H1 (cell line): Measurements from ENCODE around the gene AGGF1. TPM values are rescaled to one million over a fixed set of nuclear protein-coding genes. Genes with fewer than 3 reads are reported as not detected.

Experiments used
- CTCF ChIA-PET: fragments of 300-600 bp; sonication (Branson Sonifier 250); formaldehyde crosslinking; loops from one replicate; lab custom pipeline; 2021; ENCODE audit not compliant: partially characterized antibody; lab: Charles Lee
- POLR2A ChIA-PET: fragments of 300-600 bp; sonication (Branson Sonifier 250); formaldehyde crosslinking; loops from one replicate; lab custom pipeline; 2021; ENCODE audit warnings: inconsistent platforms; ENCODE audit not compliant: partially characterized antibody; lab: Charles Lee
- DNase-seq, 2 experiments: peaks; one replicate each; pipeline versions ENCODE4 v3.0.0 to v3.0.0-alpha.2; 2010 to 2022; ENCODE audit warnings: low spot score in 2 of 2, low read depth in 1 of 2, mixed read lengths in 1 of 2
- FAIRE-seq: peaks from 2 replicates; lab custom pipeline; 2011; peaks lifted over from hg19 to GRCh38; lab: Jason Lieb, UNC
- H2AFZ ChIP-seq: 2 replicates; pipeline ENCODE4 v1.8.1; 2012; ENCODE audit warnings: low read length, inconsistent platforms
- H2AK5ac ChIP-seq: 2 replicates; pipeline ENCODE4 v1.6.1; 2013; ENCODE audit warnings: low read depth, low read length
- H2BK120ac ChIP-seq: replicated peaks from 2 replicates; pipeline ENCODE3; 2013; ENCODE audit warnings: low read depth, low read length, inconsistent platforms
- H2BK12ac ChIP-seq: 2 replicates; pipeline ENCODE4 v1.6.1; 2013; ENCODE audit warnings: low read depth, low read length
- H2BK15ac ChIP-seq: 2 replicates; pipeline ENCODE4 v1.6.1; 2013; ENCODE audit warnings: low read length
- H2BK20ac ChIP-seq: 2 replicates; pipeline ENCODE4 v1.6.1; 2013; ENCODE audit warnings: low read length
- H2BK5ac ChIP-seq: 2 replicates; pipeline ENCODE4 v1.6.1; 2013; ENCODE audit warnings: low read depth, low read length
- H3K14ac ChIP-seq: 2 replicates; pipeline ENCODE4 v1.6.1; 2013; ENCODE audit warnings: inconsistent platforms; ENCODE audit not compliant: insufficient read length
- H3K18ac ChIP-seq: 2 replicates; pipeline ENCODE4 v1.6.1; 2013; ENCODE audit warnings: low read length; ENCODE audit errors: extremely low read depth
- H3K23ac ChIP-seq: 2 replicates; pipeline ENCODE4 v1.6.1; 2013; ENCODE audit warnings: inconsistent platforms; ENCODE audit not compliant: insufficient read length
- H3K23me2 ChIP-seq: 2 replicates; pipeline ENCODE4 v1.6.1; 2013; ENCODE audit warnings: low read depth, low read length
- H3K27ac ChIP-seq: 2 replicates; pipeline ENCODE4 v1.6.1; 2011; ENCODE audit warnings: low read depth, low read length, inconsistent platforms
- H3K27me3 ChIP-seq, 4 experiments: replicated peaks in 1 of 4; 1 replicate in 1 of 4; 2 replicates in 3 of 4; pipeline versions ENCODE4 v1.6.1 to v1.8.1; 2011 to 2013; ENCODE audit warnings: low read length in 3 of 4, mild to moderate bottlenecking in 3 of 4, inconsistent platforms in 2 of 4, mixed read lengths in 2 of 4, moderate library complexity in 1 of 4; ENCODE audit not compliant: control insufficient read depth in 3 of 4, insufficient read depth in 3 of 4; ENCODE audit errors: extremely low read depth in 1 of 4
- H3K36me3 ChIP-seq, 4 experiments: 2 replicates each; pipeline versions ENCODE4 v1.6.1 to v1.8.1; 2011 to 2013; ENCODE audit warnings: mild to moderate bottlenecking in 4 of 4, low read length in 3 of 4, moderate library complexity in 2 of 4, control low read depth in 1 of 4, inconsistent platforms in 1 of 4; ENCODE audit not compliant: insufficient read depth in 4 of 4, control insufficient read depth in 2 of 4
- H3K4ac ChIP-seq: replicated peaks from 2 replicates; pipeline ENCODE3; 2013; ENCODE audit warnings: low read length, low read depth, mixed read lengths, inconsistent platforms; ENCODE audit not compliant: insufficient read length
- H3K4me1 ChIP-seq, 4 experiments: replicated peaks in 1 of 4; 1 replicate in 1 of 4; 2 replicates in 3 of 4; pipeline versions ENCODE4 v1.6.1 to v1.8.1; 2011 to 2013; ENCODE audit warnings: low read length in 3 of 4, inconsistent platforms in 2 of 4, mixed read lengths in 1 of 4; ENCODE audit not compliant: insufficient read depth in 4 of 4, control insufficient read depth in 3 of 4
- H3K4me2 ChIP-seq, 2 experiments: 2 replicates each; pipeline versions ENCODE4 v1.6.1 to v1.8.1; 2011 to 2013; ENCODE audit warnings: low read depth in 2 of 2, low read length in 2 of 2, control low read depth in 1 of 2, inconsistent platforms in 1 of 2, mild to moderate bottlenecking in 1 of 2; ENCODE audit not compliant: insufficient read depth in 1 of 2
- H3K4me3 ChIP-seq, 4 experiments: fragments of 200-600, 300-600 bp in 1 of 4; sonication (generic), shearing (Covaris generic), sonication (Bioruptor Twin) in 1 of 4; 2 replicates each; pipeline versions ENCODE4 v1.5.1 to v1.8.1; 2011 to 2016; ENCODE audit warnings: low read length in 4 of 4, low read depth in 3 of 4, control low read depth in 2 of 4, inconsistent platforms in 2 of 4, mild to moderate bottlenecking in 2 of 4, mixed read lengths in 1 of 4, moderate library complexity in 1 of 4; ENCODE audit not compliant: insufficient read depth in 2 of 4; ENCODE audit errors: extremely low read depth in 1 of 4
- H3K56ac ChIP-seq: replicated peaks from 2 replicates; pipeline ENCODE3; 2013; ENCODE audit warnings: low read depth, mild to moderate bottlenecking, mixed read lengths, low read length, inconsistent platforms; ENCODE audit not compliant: insufficient read length
- H3K79me1 ChIP-seq: 2 replicates; pipeline ENCODE4 v1.6.1; 2013; ENCODE audit warnings: low read depth, low read length, control low read depth
- H3K79me2 ChIP-seq, 2 experiments: 2 replicates each; pipeline versions ENCODE4 v1.6.1 to v1.8.1; 2012 to 2013; ENCODE audit warnings: low read length in 2 of 2, mild to moderate bottlenecking in 2 of 2, inconsistent platforms in 1 of 2; ENCODE audit not compliant: insufficient read depth in 2 of 2, control insufficient read depth in 1 of 2
- H3K9ac ChIP-seq, 4 experiments: replicated peaks in 1 of 4; 1 replicate in 1 of 4; 2 replicates in 3 of 4; pipeline versions ENCODE4 v1.6.1 to v1.8.1; 2011 to 2013; ENCODE audit warnings: low read depth in 3 of 4, low read length in 3 of 4, control low read depth in 2 of 4, mild to moderate bottlenecking in 2 of 4, moderate library complexity in 2 of 4, inconsistent platforms in 1 of 4; ENCODE audit errors: extremely low read depth in 1 of 4
- H3K9me3 ChIP-seq, 2 experiments: 2 replicates each; pipeline versions ENCODE4 v1.6.1 to v1.8.1; 2012 to 2013; ENCODE audit warnings: mild to moderate bottlenecking in 2 of 2, moderate library complexity in 2 of 2, control low read depth in 1 of 2, inconsistent platforms in 1 of 2, low read depth in 1 of 2, low read length in 1 of 2, mixed read lengths in 1 of 2; ENCODE audit not compliant: insufficient read depth in 2 of 2
- H4K20me1 ChIP-seq, 2 experiments: replicated peaks in 1 of 2; 2 replicates each; pipeline versions ENCODE3 to v1.8.1; 2011 to 2013; ENCODE audit warnings: inconsistent platforms in 2 of 2, low read length in 2 of 2, mild to moderate bottlenecking in 1 of 2; ENCODE audit not compliant: insufficient read depth in 2 of 2, control insufficient read depth in 1 of 2
- H4K5ac ChIP-seq: 2 replicates; pipeline ENCODE4 v1.6.1; 2013; ENCODE audit warnings: low read length, low read depth, mixed read lengths, inconsistent platforms; ENCODE audit not compliant: insufficient read length
- H4K8ac ChIP-seq: 2 replicates; pipeline ENCODE4 v1.8.0; 2013; ENCODE audit warnings: mild to moderate bottlenecking, moderate library complexity, low read length, inconsistent platforms; ENCODE audit not compliant: insufficient read depth; ENCODE audit errors: extremely low read depth
- H4K91ac ChIP-seq: replicated peaks from 2 replicates; pipeline ENCODE3; 2013; ENCODE audit warnings: low read length, mixed read lengths, inconsistent platforms; ENCODE audit not compliant: insufficient read length
- CTBP2 ChIP-seq: IDR thresholded peaks from 2 replicates; pipeline ENCODE4 v1.7.0; 2011; ENCODE audit warnings: borderline replicate concordance, mild to moderate bottlenecking, moderate library complexity, mixed read lengths, low read length; ENCODE audit not compliant: insufficient read depth, insufficient read length
- TAF7 ChIP-seq: optimal IDR thresholded peaks from 2 replicates; pipeline ENCODE3; 2011; ENCODE audit warnings: low read depth, mild to moderate bottlenecking, inconsistent platforms, low read length, moderate library complexity, borderline replicate concordance
- ZNF274 ChIP-seq: IDR thresholded peaks from 2 replicates; pipeline ENCODE4 v1.7.0; 2012; ENCODE audit warnings: low read length, borderline replicate concordance; ENCODE audit errors: extremely low read depth
- WGBS, 2 experiments: shearing (Covaris generic) in 1 of 2; methylation state at CpG; one replicate each; pipeline versions ENCODE4 v1.1.6 to v1.1.7; 2013 to 2015; ENCODE audit warnings: low lambda C conversion rate in 2 of 2, mixed read lengths in 2 of 2, inconsistent platforms in 1 of 2, low coverage in 1 of 2, missing lambda C conversion rate in 1 of 2; ENCODE audit not compliant: insufficient replicate concordance in 2 of 2, insufficient coverage in 1 of 2, insufficient read length in 1 of 2; ENCODE audit errors: extremely low coverage in 1 of 2, missing lambda C conversion rate in 1 of 2; 5-methylcytosine and 5-hydroxymethylcytosine counted together
- polyA plus RNA-seq, 7 experiments: library from polyadenylated mRNA; depleted of rRNA in 3 of 7; stranded (reverse) in 5 of 7; unstranded in 2 of 7; fragments of >200 nt in 5 of 7; fragments of 200-250 nt in 2 of 7; gene quantifications; 1 replicate in 5 of 7; 2 replicates in 1 of 7; 4 replicates in 1 of 7; pipeline versions ENCODE4 v1.2.1 to v1.2.3, GENCODE V29; 2011 to 2013; ENCODE audit warnings: missing spikeins in 2 of 7, mixed read lengths in 2 of 7
- total RNA-seq: library from RNA; stranded (reverse); fragmentation: NEBNext Ultra II Directional; extraction: Animal tissue kit (Norgen Biotek cat#: 25700); gene quantifications from 2 replicates; pipeline ENCODE4 v1.2.1, GENCODE V29; 2021

Gene AGGF1
- total and polyA plus RNA-seq, 2 of the 8 experiments (the other 6 are each of a cell fraction or from before 2014, with no cell fraction given): 7.3 to 19.0 TPM

DNA sequence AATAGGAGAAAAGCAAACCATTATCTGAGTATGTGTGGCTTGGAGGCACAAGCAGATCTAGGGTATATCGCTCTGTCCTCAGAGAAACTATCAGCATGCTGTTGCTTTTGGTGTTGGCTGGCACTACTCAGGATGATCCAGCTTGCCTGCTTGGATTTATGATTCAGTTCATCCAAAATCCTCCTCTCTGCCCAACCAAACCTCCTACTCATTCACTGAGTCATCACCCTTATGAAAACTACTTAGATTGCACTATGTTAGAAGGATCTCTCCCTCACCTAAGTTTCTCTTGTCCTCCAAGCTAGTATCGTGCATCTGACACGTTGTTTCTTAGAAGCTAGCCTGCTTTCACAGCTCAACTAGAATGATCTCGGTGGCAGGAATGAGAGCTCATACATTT lies 71.1 kb downstream of the AGGF1 start:
- no peak overlapping the region for H3K9ac ChIP-seq
- H4K20me1 ChIP-seq: no peaks in the 10 kb centered on the region
- DNase-seq: no peak
- H4K8ac ChIP-seq: no peak overlapping the region
- no peak overlapping the region for H3K4me2 ChIP-seq
- H2AK5ac ChIP-seq: no peak overlapping the region
- no peak overlapping the region for H3K4ac ChIP-seq
- H3K4me1 ChIP-seq: no peaks in the 10 kb centered on the region
- no peak overlapping the region for H3K14ac ChIP-seq
- no peak overlapping the region for H2BK12ac ChIP-seq
- no peak overlapping the region for H2BK20ac ChIP-seq
- H3K18ac ChIP-seq: no peak overlapping the region
- no peak overlapping the region for H3K56ac ChIP-seq
- H2BK5ac ChIP-seq: no peak overlapping the region
- no peak overlapping the region for H2BK120ac ChIP-seq
- no peak overlapping the region for H2BK15ac ChIP-seq
- TF ChIP-seq CTBP2 (no peak), TAF7 (no peak), ZNF274 (no peak)
- H3K27me3 ChIP-seq: no peaks in the 10 kb centered on the region
- CTCF ChIA-PET: interaction anchor here (3.4 kb wide), 1 partner anchor 24 kb away, joined by 10 read pairs; no protein-coding TSS in a partner anchor
- peaks cover 0 to 13% (median 3%) of the 10 kb centered on the region in 4 experiments; a peak in 5 of 8 replicates for H3K36me3 ChIP-seq
- H3K4me3 ChIP-seq: no peak overlapping the region
- H4K91ac ChIP-seq: no peak overlapping the region
- H3K9me3 ChIP-seq: no peaks in the 10 kb centered on the region
- WGBS, 2 experiments: 91% methylated on average over 4 of the region's 4 CpGs; no CpG with 5 or more reads in 1 of the 2 experiments
- H3K27ac ChIP-seq: no peak overlapping the region
- no peaks in the 10 kb centered on the region for H3K23me2 ChIP-seq
- no peak for FAIRE-seq
- H3K79me2 ChIP-seq: no peaks in the 10 kb centered on the region
- no peaks in the 10 kb centered on the region; the same call in 1 of the 2 replicates for H3K79me1 ChIP-seq
- H2AFZ ChIP-seq: no peak overlapping the region
- H3K23ac ChIP-seq: no peak overlapping the region
- POLR2A ChIA-PET: interaction anchor here (8.1 kb wide), 1 partner anchor 13 kb away, joined by 73 read pairs; the partner anchor contains the start of gene ZBED3
- H4K5ac ChIP-seq: no peak overlapping the region
